Measurements from ENCODE around the gene CCR5AS.
"Not testable (repeated sequence)": the region's sequence is repeated elsewhere in the genome, so short reads cannot be mapped to it uniquely, and the experiment has no call there.

The CCR5AS gene

DNA sequence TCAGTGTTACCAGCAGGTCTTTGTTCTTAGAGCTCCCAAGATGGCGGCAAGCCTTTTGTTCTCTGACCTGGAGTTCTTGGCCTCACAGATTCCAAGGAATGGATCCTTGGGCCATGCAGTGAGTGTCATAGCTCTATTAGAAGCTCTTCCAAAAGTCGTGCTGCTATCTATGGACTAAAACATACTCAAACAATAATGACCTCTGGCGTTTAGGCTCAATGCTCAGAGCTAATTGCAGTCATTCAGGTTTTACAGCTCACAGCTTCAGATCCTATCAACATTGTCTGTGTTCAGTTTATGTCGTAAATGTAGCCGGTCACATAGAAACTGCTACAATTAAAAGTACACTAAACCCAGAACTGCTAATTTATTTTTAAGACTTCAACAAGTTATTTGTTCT lies 22.4 kb upstream of the CCR5AS start:
- DNase-seq (ENCODE audit: low spot score), result no peak

DNA sequence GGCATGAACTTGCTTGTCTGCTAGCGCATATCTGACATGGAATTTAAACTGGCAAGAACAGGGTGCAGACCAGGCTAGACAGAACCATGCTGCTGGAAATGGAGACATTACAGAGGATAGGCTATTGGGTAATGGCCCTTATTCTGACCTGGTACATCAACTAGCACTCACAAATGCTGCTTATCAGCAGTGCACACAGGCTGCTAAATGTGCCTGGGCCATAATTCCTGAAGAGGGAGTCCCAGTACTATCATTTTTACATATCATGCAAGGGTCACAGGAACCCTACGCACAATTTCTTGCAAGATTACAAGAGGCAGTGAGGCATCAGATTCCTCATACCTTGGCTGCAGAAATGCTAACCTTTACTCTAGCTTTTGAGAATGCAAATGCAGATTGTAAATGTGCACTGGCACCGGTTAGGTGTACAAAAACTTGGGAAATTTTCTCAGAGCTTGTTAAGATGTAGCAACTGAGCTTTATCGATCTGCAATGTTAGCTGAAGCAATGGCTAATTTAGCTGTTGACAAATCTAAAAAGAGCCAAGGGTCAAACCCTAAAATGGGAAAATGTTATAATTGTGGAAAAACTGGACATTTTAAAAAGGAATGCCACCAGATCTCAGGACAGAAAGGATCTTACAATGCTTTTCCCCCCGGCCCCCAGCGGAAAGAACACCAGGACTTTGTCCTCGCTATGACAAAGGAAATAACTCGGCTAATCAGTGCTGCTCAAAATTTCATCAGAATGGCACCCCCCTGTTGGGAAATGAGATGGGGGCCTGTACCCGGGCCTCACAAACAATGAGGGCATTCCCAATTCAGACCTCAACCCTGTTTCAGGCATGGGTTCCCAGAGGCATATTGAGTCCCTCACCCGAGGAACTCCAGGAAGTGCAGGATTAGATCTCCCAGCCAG lies 21.3 kb upstream of the CCR5AS start:
- no peak for DNase-seq (ENCODE audit: low spot score)

GRCh38 chr3:46427404-46427803 lies 20.5 kb upstream of the CCR5AS start:
- not testable (repeated sequence) for DNase-seq (ENCODE audit: low spot score)

DNA sequence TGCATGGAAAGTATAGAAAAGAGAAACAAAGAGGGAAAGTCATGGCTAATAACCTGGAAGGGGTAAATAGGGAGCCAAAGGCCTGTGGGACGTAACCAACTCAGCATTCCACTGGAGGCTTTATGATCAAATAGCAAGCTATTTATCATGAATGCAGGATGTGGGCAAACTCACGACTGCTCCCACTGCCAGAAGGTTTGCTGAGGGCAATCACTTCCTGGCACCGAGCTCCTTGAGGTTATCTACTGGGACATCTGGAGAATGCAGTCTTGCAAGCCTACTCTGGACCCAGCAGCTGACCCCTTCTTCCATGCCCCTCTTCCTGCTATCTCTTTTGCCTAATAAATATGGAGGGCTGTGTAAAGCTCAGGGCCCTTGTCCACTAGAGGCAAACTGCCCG lies 19.6 kb upstream of the CCR5AS start:
- not testable (repeated sequence) for DNase-seq (ENCODE audit: low spot score)

- DNase-seq (ENCODE audit: low spot score), result no peak
Observed at GRCh38 chr3:46423588-46423987, 16.7 kb upstream of the CCR5AS start.

- DNase-seq (ENCODE audit: low spot score), result no peak
Observed at GRCh38 chr3:46422617-46423016, 15.8 kb upstream of the CCR5AS start.

DNA sequence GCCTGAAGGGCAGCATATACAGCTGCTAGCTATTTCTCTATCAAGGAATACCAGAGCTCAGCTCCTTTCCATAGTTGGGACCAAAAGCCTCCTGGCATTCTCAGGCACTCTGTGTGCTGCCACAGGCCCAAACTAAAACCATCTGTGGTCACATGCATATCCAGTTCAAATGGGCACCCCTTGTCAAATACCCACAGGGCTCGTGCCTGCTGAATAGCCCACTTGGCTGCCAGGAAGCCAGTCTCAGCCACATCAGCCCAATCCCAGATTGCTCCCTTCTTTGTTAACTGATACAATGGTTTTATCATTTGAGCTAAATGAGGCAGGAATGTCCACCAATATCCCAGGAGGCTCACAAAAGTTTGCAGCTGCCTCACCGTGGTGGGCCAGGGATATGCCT lies 14.1 kb upstream of the CCR5AS start:
- no peak for DNase-seq (ENCODE audit: low spot score)

GRCh38 chr3:46419816-46420215 lies 12.9 kb upstream of the CCR5AS start:
- no peak for DNase-seq (ENCODE audit: low spot score)

- no peak for DNase-seq (ENCODE audit: low spot score)
Observed at GRCh38 chr3:46417841-46418611, 11.2 kb upstream of the CCR5AS start.

- DNase-seq (ENCODE audit: low spot score), result no peak
Observed at GRCh38 chr3:46416811-46417510, 10.1 kb upstream of the CCR5AS start.

GRCh38 chr3:46416125-46416810 lies 9.4 kb upstream of the CCR5AS start:
- DNase-seq (ENCODE audit: low spot score), result no peak

GRCh38 chr3:46414739-46415138 lies 7.9 kb upstream of the CCR5AS start:
- no peak for DNase-seq (ENCODE audit: low spot score)

GRCh38 chr3:46413951-46414350 lies 7.1 kb upstream of the CCR5AS start:
- no peak for DNase-seq (ENCODE audit: low spot score)

GRCh38 chr3:46412786-46413298 lies 6.0 kb upstream of the CCR5AS start:
- no peak for DNase-seq (ENCODE audit: low spot score)

GRCh38 chr3:46411271-46411670 lies 4.4 kb upstream of the CCR5AS start:
- DNase-seq (ENCODE audit: low spot score), result no peak

DNA sequence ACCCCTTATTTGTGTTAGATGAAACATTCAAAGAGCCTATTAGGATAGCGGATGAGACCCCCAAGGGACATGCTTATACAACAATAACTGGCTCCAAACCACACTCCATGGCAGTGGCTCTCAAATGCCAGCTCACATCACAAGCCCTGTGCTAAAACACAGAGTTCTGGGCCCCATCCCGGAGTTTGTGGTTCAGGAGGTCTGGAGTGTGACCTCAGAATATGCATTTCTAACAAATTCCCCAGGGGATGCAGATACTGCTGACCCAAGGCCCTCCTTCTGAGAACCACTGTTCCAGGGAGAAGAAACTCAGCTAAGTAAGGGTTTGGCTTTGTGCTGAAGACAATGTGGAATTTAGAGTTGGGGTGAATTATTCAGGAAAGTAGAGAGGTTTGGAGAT lies 3.8 kb upstream of the CCR5AS start:
- DNase-seq (ENCODE audit: low spot score), result no peak

GRCh38 chr3:46409739-46410489 lies 3.0 kb upstream of the CCR5AS start:
- no peak for DNase-seq (ENCODE audit: low spot score)

DNA sequence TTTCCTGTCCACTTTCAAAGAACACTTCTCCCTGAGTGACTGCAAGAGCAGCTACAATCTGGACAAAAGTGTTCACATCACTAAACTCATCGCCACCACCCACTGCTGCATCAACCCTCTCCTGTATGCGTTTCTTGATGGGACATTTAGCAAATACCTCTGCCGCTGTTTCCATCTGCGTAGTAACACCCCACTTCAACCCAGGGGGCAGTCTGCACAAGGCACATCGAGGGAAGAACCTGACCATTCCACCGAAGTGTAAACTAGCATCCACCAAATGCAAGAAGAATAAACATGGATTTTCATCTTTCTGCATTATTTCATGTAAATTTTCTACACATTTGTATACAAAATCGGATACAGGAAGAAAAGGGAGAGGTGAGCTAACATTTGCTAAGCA lies 2.0 kb upstream of the CCR5AS start:
- no peak for DNase-seq (ENCODE audit: low spot score)

DNA sequence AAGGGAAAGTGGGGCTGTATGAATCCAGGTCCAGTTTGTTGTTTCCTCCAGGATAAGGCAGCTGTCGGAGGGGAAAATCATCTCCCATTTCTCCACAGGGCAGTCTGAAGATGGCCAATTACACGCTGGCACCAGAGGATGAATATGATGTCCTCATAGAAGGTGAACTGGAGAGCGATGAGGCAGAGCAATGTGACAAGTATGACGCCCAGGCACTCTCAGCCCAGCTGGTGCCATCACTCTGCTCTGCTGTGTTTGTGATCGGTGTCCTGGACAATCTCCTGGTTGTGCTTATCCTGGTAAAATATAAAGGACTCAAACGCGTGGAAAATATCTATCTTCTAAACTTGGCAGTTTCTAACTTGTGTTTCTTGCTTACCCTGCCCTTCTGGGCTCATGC lies 1.1 kb upstream of the CCR5AS start:
- DNase-seq (ENCODE audit: low spot score), result no peak

GRCh38 chr3:46406443-46406787 lies 451 bp downstream of the CCR5AS start:
- DNase-seq (ENCODE audit: low spot score), result no peak
